Stimulated activated CD8-positive, alpha-beta memory T cell treated with anti-CD3 and anti-CD28 coated beads, Interleukin-15, amount 100 ng/mL, for 1 hour (primary cell): ENCODE data around the gene UNC13D.
A peak's percentile ranks its signal among the peaks of the same experiment; 100 is the strongest.
"Not testable (repeated sequence)": the region's sequence is repeated elsewhere in the genome, so short reads cannot be mapped to it uniquely, and the experiment has no call there.

Experiments used
- DNase-seq: peaks from one replicate; pipeline ENCODE4 v3.0.0-alpha.2; 2020; ENCODE audit warnings: low read depth

The UNC13D gene

GRCh38 chr17:75799402-75799801 lies 44.8 kb downstream of the UNC13D start:
- no peak for DNase-seq

GRCh38 chr17:75795820-75796607 lies 48.2 kb downstream of the UNC13D start:
- no peak for DNase-seq

- no peak for DNase-seq
Measured at GRCh38 chr17:75793460-75793859, 50.7 kb downstream of the UNC13D start.

- no peak for DNase-seq
Measured at GRCh38 chr17:75791254-75791653, 53.0 kb downstream of the UNC13D start.

GRCh38 chr17:75785016-75785890 lies 59.0 kb downstream of the UNC13D start:
- DNase-seq: peak; percentile 70

- DNase-seq: peak; percentile 95
Measured at GRCh38 chr17:75784473-75785015, 59.7 kb downstream of the UNC13D start, which contains the start of gene UNK. Gene UNK (plus strand): TSS chr17:75784806. CDS start chr17:75784881, 75 bp downstream.

GRCh38 chr17:75783803-75784472 lies 60.3 kb downstream of the UNC13D start:
- DNase-seq: no peak

GRCh38 chr17:75783069-75783783 lies 61.0 kb downstream of the UNC13D start:
- no peak for DNase-seq

GRCh38 chr17:75779987-75780889 lies 64.0 kb downstream of the UNC13D start:
- DNase-seq: no peak

- DNase-seq: peak; percentile 82
Measured at GRCh38 chr17:75779250-75779986, 64.8 kb downstream of the UNC13D start.

GRCh38 chr17:75778861-75779249 lies 65.3 kb downstream of the UNC13D start:
- peak; percentile 52 for DNase-seq

GRCh38 chr17:75778066-75778860 lies 65.9 kb downstream of the UNC13D start:
- not testable (repeated sequence) for DNase-seq

- DNase-seq: no peak
Measured at GRCh38 chr17:75777296-75777922, 66.8 kb downstream of the UNC13D start.
